ENCODE data around the gene CPXM2. TPM values are rescaled to one million over a fixed set of nuclear protein-coding genes. Genes with fewer than 3 reads are reported as not detected.

Gene CPXM2
- total and polyA plus RNA-seq, 10 of the 15 experiments (the other 5 are each of a cell fraction or from before 2014, with no cell fraction given) = 0.08 to 1.1 (median 0.58) TPM

- TF ChIP-seq IKZF2 (IDR thresholded peaks at IDR 0.05) (peak; percentile 73 to 82), TCF7 (IDR thresholded peaks at IDR 0.05; ENCODE audit: borderline replicate concordance) (peak; percentile 91), RCOR1 (conservative IDR thresholded peaks at IDR 0.05; ENCODE audit: low read depth, low read length) (no peak), FOXK2 (IDR thresholded peaks at IDR 0.05) (no peak), RUNX3 (IDR thresholded peaks at IDR 0.05; ENCODE audit: low read length) (peak; percentile 99), PML (IDR thresholded peaks at IDR 0.05; ENCODE audit: low read length) (no peak), USF2 (IDR thresholded peaks at IDR 0.05; ENCODE audit: borderline replicate concordance, low read depth, low read length) (no peak), CUX1 (IDR thresholded peaks at IDR 0.05; ENCODE audit: insufficient replicate concordance, low read depth, low read length) (no peak), ZBED1 (IDR thresholded peaks at IDR 0.05; ENCODE audit: borderline replicate concordance) (no peak; the same call in 1 of the 2 replicates), ZNF622 (IDR thresholded peaks at IDR 0.05) (no peak), CBX5 (IDR thresholded peaks at IDR 0.05; ENCODE audit: low read depth) (no peak), HCFC1 (IDR thresholded peaks at IDR 0.05; ENCODE audit: low read length) (no peak)
- TF ChIP-seq, protein P1, sequence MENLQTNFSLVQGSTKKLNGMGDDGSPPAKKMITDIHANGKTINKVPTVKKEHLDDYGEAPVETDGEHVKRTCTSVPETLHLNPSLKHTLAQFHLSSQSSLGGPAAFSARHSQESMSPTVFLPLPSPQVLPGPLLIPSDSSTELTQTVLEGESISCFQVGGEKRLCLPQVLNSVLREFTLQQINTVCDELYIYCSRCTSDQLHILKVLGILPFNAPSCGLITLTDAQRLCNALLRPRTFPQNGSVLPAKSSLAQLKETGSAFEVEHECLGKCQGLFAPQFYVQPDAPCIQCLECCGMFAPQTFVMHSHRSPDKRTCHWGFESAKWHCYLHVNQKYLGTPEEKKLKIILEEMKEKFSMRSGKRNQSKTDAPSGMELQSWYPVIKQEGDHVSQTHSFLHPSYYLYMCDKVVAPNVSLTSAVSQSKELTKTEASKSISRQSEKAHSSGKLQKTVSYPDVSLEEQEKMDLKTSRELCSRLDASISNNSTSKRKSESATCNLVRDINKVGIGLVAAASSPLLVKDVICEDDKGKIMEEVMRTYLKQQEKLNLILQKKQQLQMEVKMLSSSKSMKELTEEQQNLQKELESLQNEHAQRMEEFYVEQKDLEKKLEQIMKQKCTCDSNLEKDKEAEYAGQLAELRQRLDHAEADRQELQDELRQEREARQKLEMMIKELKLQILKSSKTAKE (IDR thresholded peaks at IDR 0.05; ENCODE audit: low read depth, poor library complexity, severe bottlenecking) = peak; percentile 3
- TF ChIP-seq, protein P2, sequence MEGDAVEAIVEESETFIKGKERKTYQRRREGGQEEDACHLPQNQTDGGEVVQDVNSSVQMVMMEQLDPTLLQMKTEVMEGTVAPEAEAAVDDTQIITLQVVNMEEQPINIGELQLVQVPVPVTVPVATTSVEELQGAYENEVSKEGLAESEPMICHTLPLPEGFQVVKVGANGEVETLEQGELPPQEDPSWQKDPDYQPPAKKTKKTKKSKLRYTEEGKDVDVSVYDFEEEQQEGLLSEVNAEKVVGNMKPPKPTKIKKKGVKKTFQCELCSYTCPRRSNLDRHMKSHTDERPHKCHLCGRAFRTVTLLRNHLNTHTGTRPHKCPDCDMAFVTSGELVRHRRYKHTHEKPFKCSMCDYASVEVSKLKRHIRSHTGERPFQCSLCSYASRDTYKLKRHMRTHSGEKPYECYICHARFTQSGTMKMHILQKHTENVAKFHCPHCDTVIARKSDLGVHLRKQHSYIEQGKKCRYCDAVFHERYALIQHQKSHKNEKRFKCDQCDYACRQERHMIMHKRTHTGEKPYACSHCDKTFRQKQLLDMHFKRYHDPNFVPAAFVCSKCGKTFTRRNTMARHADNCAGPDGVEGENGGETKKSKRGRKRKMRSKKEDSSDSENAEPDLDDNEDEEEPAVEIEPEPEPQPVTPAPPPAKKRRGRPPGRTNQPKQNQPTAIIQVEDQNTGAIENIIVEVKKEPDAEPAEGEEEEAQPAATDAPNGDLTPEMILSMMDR (IDR thresholded peaks at IDR 0.05 in 2 of 3, conservative IDR thresholded peaks at IDR 0.05 in 1 of 3; ENCODE audit: control insufficient read depth in 2 of 3, extremely low read depth in 1 of 3, insufficient read depth in 1 of 3, low read depth in 3 of 3, low read length in 3 of 3) = no peak
- TF ChIP-seq, protein P3, sequence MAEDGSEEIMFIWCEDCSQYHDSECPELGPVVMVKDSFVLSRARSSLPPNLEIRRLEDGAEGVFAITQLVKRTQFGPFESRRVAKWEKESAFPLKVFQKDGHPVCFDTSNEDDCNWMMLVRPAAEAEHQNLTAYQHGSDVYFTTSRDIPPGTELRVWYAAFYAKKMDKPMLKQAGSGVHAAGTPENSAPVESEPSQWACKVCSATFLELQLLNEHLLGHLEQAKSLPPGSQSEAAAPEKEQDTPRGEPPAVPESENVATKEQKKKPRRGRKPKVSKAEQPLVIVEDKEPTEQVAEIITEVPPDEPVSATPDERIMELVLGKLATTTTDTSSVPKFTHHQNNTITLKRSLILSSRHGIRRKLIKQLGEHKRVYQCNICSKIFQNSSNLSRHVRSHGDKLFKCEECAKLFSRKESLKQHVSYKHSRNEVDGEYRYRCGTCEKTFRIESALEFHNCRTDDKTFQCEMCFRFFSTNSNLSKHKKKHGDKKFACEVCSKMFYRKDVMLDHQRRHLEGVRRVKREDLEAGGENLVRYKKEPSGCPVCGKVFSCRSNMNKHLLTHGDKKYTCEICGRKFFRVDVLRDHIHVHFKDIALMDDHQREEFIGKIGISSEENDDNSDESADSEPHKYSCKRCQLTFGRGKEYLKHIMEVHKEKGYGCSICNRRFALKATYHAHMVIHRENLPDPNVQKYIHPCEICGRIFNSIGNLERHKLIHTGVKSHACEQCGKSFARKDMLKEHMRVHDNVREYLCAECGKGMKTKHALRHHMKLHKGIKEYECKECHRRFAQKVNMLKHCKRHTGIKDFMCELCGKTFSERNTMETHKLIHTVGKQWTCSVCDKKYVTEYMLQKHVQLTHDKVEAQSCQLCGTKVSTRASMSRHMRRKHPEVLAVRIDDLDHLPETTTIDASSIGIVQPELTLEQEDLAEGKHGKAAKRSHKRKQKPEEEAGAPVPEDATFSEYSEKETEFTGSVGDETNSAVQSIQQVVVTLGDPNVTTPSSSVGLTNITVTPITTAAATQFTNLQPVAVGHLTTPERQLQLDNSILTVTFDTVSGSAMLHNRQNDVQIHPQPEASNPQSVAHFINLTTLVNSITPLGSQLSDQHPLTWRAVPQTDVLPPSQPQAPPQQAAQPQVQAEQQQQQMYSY (CRISPR knock-in tag; IDR thresholded peaks at IDR 0.05) = no peak
These were observed 118.7 kb downstream of the CPXM2 start (continued) for GRCh38 chr10:123772645-123773508.
